HCT116 (cell line): ENCODE measurements around the gene CCZ1. TPM values are rescaled to one million over a fixed set of nuclear protein-coding genes. Genes with fewer than 3 reads are reported as not detected.
"Not testable (repeated sequence)": the region's sequence is repeated elsewhere in the genome, so short reads cannot be mapped to it uniquely, and the experiment has no call there.

Source experiments
- ATAC-seq: fragments of 200-7000 bp; cut with Tn5 transposase; 2 replicates; pipeline ENCODE4 v1.9.1; 2020; ENCODE audit warnings: mild to moderate bottlenecking, moderate library complexity
- BruUV-seq: library from RNA; stranded (reverse); fragments of 400-500 nt; replicated peaks from 2 replicates; lab custom pipeline; 2021; lab: Mats Ljungman, UMichigan
- CTCF ChIA-PET: fragments of 300-600 bp; sonication (Branson Sonifier 250); formaldehyde crosslinking; loops from one replicate; lab custom pipeline; 2021; ENCODE audit warnings: antibody characterized with exemption; lab: Charles Lee
- POLR2A ChIA-PET: fragments of 300-600, 350-600 bp; sonication (Branson Sonifier 250); formaldehyde crosslinking; loops from one replicate; lab custom pipeline; 2021; ENCODE audit warnings: antibody characterized with exemption; lab: Charles Lee
- RAD21 ChIA-PET, 2 experiments: fragments of 300-600 bp; sonication (Branson Sonifier 250); formaldehyde crosslinking; loops; one replicate each; lab custom pipeline; 2023; ENCODE audit warnings: low total read pairs in 2 of 2; ENCODE audit not compliant: uncharacterized antibody in 2 of 2, unreplicated experiment in 2 of 2, low non-redundant PET in 1 of 2; lab: Charles Lee
- DNase-seq: peaks from one replicate; pipeline ENCODE4 v3.0.0-alpha.2; 2010; ENCODE audit warnings: low read depth, low spot score
- H2AFZ ChIP-seq: fragments of 200-600 bp; shearing (Covaris generic), sonication (generic); 2 replicates; pipeline ENCODE4 v1.6.1; 2017; ENCODE audit warnings: low read depth, mixed run types, mixed read lengths, antibody characterized with exemption, low read length; ENCODE audit not compliant: poor library complexity, severe bottlenecking
- H3K27ac ChIP-seq: 2 replicates; pipeline ENCODE4 v1.5.1; 2012; ENCODE audit warnings: low read depth, low read length
- H3K27me3 ChIP-seq: fragments of 200-600 bp; sonication (generic); 2 replicates; pipeline ENCODE4 v1.6.1; 2016; ENCODE audit warnings: mixed run types, low read length, mixed read lengths; ENCODE audit not compliant: insufficient read depth
- H3K36me3 ChIP-seq, 2 experiments: fragments of 200-500 bp in 1 of 2; fragments of 200-600 bp in 1 of 2; sonication (Bioruptor generic) in 1 of 2; sonication (generic) in 1 of 2; 2 replicates each; pipeline versions ENCODE4 v1.5.1 to v1.6.1; 2014 to 2016; ENCODE audit warnings: low read length in 2 of 2, inconsistent platforms in 1 of 2, mixed read lengths in 1 of 2, mixed run types in 1 of 2; ENCODE audit not compliant: insufficient read depth in 2 of 2, control insufficient read depth in 1 of 2
- H3K4me1 ChIP-seq, 2 experiments: fragments of 200-600 bp in 1 of 2; sonication (generic) in 1 of 2; 2 replicates each; pipeline versions ENCODE4 v1.5.1 to v1.6.1; 2012 to 2017; ENCODE audit warnings: low read length in 2 of 2, inconsistent platforms in 1 of 2, mild to moderate bottlenecking in 1 of 2, mixed read lengths in 1 of 2, mixed run types in 1 of 2, moderate library complexity in 1 of 2; ENCODE audit not compliant: insufficient read depth in 2 of 2, control insufficient read depth in 1 of 2
- H3K4me2 ChIP-seq: fragments of 200-600 bp; sonication (generic); 2 replicates; pipeline ENCODE4 v1.6.1; 2017; ENCODE audit warnings: mixed run types, low read length, mixed read lengths
- H3K4me3 ChIP-seq, 2 experiments: fragments of 200-600 bp in 1 of 2; sonication (generic) in 1 of 2; replicated peaks in 1 of 2; 2 replicates each; pipeline ENCODE4 v1.5.1; 2011 to 2016; ENCODE audit warnings: low read length in 2 of 2, control low read depth in 1 of 2, low read depth in 1 of 2, mild to moderate bottlenecking in 1 of 2, mixed read lengths in 1 of 2, mixed run types in 1 of 2
- H3K79me2 ChIP-seq: fragments of 200-600 bp; sonication (generic); 2 replicates; pipeline ENCODE4 v1.6.1; 2017; ENCODE audit warnings: mild to moderate bottlenecking, mixed run types, low read length, moderate library complexity, mixed read lengths; ENCODE audit not compliant: insufficient read depth
- H3K9ac ChIP-seq: fragments of 200-600 bp; sonication (generic); 2 replicates; pipeline ENCODE4 v1.6.1; 2016; ENCODE audit warnings: low read length, mixed read lengths
- H3K9me2 ChIP-seq: fragments of 200-600 bp; sonication (generic), shearing (Covaris generic); 2 replicates; pipeline ENCODE4 v1.6.1; 2017; ENCODE audit warnings: mixed run types, mild to moderate bottlenecking, moderate library complexity; ENCODE audit not compliant: insufficient read depth
- H3K9me3 ChIP-seq, 2 experiments: fragments of 200-500 bp in 1 of 2; fragments of 200-600 bp in 1 of 2; sonication (Bioruptor generic) in 1 of 2; sonication (generic) in 1 of 2; 2 replicates each; pipeline ENCODE4 v1.6.1; 2014 to 2017; ENCODE audit warnings: low read length in 2 of 2, mixed read lengths in 2 of 2, inconsistent platforms in 1 of 2, low read depth in 1 of 2, mild to moderate bottlenecking in 1 of 2, mixed run types in 1 of 2, moderate library complexity in 1 of 2; ENCODE audit not compliant: control insufficient read depth in 1 of 2, insufficient read depth in 1 of 2
- H4K20me1 ChIP-seq: fragments of 200-600 bp; sonication (generic), shearing (Covaris generic); 2 replicates; pipeline ENCODE4 v1.6.1; 2017; ENCODE audit warnings: mixed run types, mild to moderate bottlenecking, moderate library complexity; ENCODE audit not compliant: insufficient read depth
- intact Hi-C: fragments of 100-400 bp; cut with micrococcal nuclease; formaldehyde crosslinking; loops from 2 replicates; pipeline ENCODE4 v1.10.0; 2022
- total RNA-seq: library from RNA; stranded (reverse); gene quantifications from one replicate; pipeline ENCODE4 v1.2.1, GENCODE V29; 2021; ENCODE audit not compliant: unreplicated experiment

The CCZ1 gene
- total RNA-seq, 1 experiment from 2014 or later: 115 TPM

DNA sequence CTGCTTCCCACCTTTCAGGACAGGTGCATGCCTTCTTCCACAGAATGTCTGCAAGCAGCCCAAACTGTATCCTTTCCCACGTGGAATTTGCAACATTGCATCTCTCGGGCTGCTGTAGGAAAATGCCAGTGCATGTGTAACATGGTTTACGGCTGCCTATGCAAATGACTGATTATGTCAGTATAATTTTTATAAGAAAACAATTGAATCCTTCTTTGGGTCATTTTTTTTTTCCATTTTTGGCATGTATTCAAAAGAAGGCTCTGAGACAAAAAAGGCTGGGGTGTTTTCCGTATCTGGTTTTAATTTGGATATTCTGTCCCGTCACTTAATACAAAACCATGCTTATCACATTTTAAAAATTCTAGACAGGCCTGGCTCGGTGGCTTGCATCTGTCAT is 18.4 kb upstream of the CCZ1 start:
- CTCF ChIA-PET, intact Hi-C loops, H3K4me2 ChIP-seq: not testable (repeated sequence)

DNA sequence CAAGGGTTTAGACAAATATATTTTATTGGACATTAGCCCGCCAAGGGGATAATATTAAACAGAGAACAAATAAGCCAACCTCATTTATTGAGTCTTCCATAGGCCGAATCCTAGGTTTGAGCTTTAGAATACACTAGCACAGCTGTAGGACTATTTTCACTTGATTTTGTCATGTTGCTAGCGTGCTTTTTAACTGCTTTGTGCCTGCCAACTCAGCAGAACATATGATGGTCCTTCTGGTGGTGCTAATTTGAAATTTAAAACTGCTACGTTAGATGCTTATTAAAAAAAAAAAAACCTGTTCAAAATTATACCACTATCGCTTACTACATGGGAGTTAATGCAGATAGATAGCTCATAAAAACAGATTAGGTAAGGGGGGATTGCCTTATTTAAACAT is 14.1 kb upstream of the CCZ1 start:
- H3K27ac ChIP-seq, intact Hi-C loops, H3K27me3 ChIP-seq, H3K9me3 ChIP-seq, H3K4me1 ChIP-seq, CTCF ChIA-PET, DNase-seq, H3K9ac ChIP-seq, ATAC-seq, H4K20me1 ChIP-seq, RAD21 ChIA-PET, H3K9me2 ChIP-seq, POLR2A ChIA-PET, H3K36me3 ChIP-seq, H3K4me2 ChIP-seq, H3K79me2 ChIP-seq, H3K4me3 ChIP-seq, H2AFZ ChIP-seq, BruUV-seq: not testable (repeated sequence)

More for the DNA sequence above, 18.4 kb upstream of the CCZ1 start:
- H3K4me1 ChIP-seq, ATAC-seq, H3K9me2 ChIP-seq, H3K9me3 ChIP-seq, H4K20me1 ChIP-seq, H2AFZ ChIP-seq, DNase-seq, H3K27me3 ChIP-seq, H3K27ac ChIP-seq, POLR2A ChIA-PET, RAD21 ChIA-PET, BruUV-seq, H3K36me3 ChIP-seq, H3K4me3 ChIP-seq, H3K79me2 ChIP-seq, H3K9ac ChIP-seq: not testable (repeated sequence)

DNA sequence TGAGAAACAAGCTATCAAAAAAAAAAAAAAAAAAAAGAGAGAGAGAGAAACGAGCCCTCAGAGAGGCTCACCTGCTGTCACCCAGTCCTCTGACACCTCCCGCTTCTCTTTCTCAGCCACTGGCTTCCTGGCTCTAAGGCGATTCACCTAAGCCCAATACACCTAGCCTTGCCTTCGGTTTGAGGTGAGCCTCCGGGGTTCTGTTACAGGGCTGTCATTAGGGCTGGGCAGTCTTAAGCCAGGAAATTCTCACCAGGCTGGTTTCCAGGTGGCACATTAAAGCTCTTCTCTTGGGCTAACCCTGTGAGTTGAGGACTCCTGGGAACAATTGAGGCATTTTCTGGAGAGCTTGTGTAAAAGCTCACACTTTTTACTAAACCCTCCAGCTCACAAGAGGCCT is 10.5 kb upstream of the CCZ1 start:
- H3K36me3 ChIP-seq, RAD21 ChIA-PET, CTCF ChIA-PET: not testable (repeated sequence)

DNA sequence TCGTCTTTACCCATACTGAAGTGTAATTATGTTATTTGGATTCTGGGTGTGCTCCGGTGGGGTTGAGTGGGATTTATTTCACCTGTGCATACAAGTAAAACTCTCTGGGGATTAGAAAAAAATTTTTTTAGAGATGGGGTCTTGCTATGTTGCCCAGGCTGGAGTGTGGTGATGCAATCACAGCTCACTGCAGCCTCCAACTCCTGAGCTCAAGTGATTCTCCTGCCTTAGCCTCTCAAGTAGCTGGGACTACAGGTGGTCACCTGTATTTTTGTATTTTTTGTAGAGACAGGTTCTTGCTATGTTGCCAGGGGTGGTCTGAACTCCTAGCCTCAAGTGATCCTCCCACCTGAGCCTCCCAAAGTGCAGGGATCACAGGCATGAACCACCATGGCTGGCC is 8.3 kb upstream of the CCZ1 start:
- H3K4me2 ChIP-seq, H3K36me3 ChIP-seq, intact Hi-C loops, H3K27me3 ChIP-seq, CTCF ChIA-PET, BruUV-seq, H3K9ac ChIP-seq, H3K79me2 ChIP-seq, H2AFZ ChIP-seq, H4K20me1 ChIP-seq, RAD21 ChIA-PET, POLR2A ChIA-PET, DNase-seq, H3K4me3 ChIP-seq, H3K9me3 ChIP-seq, H3K4me1 ChIP-seq, H3K27ac ChIP-seq, H3K9me2 ChIP-seq, ATAC-seq: not testable (repeated sequence)

More for the DNA sequence above, 10.5 kb upstream of the CCZ1 start:
- H3K4me1 ChIP-seq, H2AFZ ChIP-seq, H3K4me2 ChIP-seq, H3K27ac ChIP-seq, H3K9ac ChIP-seq, H3K4me3 ChIP-seq, H3K27me3 ChIP-seq, H3K79me2 ChIP-seq, POLR2A ChIA-PET, H3K9me3 ChIP-seq, intact Hi-C loops, ATAC-seq, H4K20me1 ChIP-seq, BruUV-seq, H3K9me2 ChIP-seq, DNase-seq: not testable (repeated sequence)
